ENCODE data around the gene PACC1.
A peak's percentile ranks its signal among the peaks of the same experiment; 100 is the strongest.

Gene PACC1

GRCh38 chr1:212442408-212442807, 27.7 kb upstream of the PACC1 start:
- no peak overlapping the region for H3K4me3 ChIP-seq (ENCODE audit: low read length)
- no peak for DNase-seq (ENCODE audit: low read depth, low spot score)

DNA sequence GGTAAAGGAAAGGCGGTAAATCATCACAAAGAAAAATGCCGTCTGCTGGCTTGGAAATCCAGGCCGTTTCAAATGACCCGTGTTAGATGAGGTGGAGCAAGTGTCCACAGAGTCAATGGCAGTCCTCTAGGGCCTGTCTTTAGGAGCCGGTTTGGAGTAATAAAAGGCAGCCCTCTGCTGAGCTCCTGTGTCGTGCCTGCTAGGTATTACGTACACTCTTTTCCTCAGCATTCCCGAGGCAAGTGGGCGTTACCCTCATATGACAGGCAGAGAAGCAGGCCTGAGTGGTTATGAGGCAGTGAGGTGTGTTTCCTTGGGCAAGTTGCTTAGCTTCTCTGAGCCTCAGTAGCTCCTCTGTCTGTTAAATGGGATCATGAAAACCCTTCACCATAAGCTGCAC, 25.7 kb upstream of the PACC1 start:
- DNase-seq (ENCODE audit: low read depth, low spot score): no peak
- H3K4me3 ChIP-seq (ENCODE audit: low read length): no peak overlapping the region

DNA sequence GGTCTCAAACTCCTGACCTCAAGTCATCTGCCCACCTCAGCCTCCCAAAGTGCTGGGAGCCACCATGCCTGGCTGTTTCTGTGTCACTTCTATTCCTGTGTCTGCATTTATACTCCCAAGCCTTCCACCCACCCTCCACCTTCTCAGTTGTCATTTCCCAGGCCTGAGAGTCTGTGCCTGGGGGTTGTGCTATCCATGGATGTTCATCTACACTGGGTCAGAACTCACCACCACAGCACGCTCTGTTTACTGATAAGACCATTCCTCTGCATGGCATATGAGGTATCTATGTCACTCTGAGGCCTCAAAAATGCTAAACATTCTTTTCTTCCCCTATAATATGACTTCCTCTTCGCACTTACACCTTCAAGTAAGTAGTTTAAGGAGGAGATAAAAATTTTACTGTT, 24.1 kb upstream of the PACC1 start:
- no peak for DNase-seq (ENCODE audit: low read depth, low spot score)
- no peak overlapping the region for H3K4me3 ChIP-seq (ENCODE audit: low read length)

DNA sequence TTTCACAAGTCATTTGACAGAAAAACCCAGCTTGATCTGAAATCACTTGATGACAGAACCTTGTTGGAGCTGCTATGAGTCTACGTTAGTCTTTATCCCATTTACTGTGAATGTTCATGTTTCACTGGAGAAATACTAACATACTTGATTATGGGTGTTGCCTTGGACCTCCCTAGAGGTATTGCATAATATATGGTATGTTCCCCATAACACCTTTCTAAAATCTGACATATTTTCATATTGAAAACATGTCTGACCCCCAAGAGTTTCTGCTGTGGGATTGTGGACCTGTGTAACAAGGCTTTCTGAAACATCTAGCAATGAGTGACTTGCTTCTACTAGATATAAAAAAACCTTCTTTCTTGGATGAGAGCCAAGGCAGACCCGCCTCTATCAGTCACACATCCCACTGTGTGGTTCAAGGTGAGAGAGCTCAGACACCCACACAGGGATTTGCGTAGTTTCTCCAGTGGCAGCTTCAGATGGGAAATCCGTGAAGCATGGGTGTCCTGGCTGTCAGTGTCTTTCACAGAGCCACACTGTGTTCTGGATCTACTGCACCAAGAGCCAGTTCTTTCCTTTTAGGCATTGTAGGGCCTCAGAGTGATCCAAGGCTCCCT, 22.6 kb upstream of the PACC1 start:
- no peak for DNase-seq (ENCODE audit: low read depth, low spot score)
- no peak overlapping the region for H3K4me3 ChIP-seq (ENCODE audit: low read length)

- H3K4me3 ChIP-seq (ENCODE audit: low read length): no peak overlapping the region
- DNase-seq (ENCODE audit: low read depth, low spot score): no peak
Measured at GRCh38 chr1:212434992-212435391, 20.3 kb upstream of the PACC1 start.

- DNase-seq (ENCODE audit: low read depth, low spot score): no peak
- H3K4me3 ChIP-seq (ENCODE audit: low read length): peak overlapping the region; percentile 74
Measured at GRCh38 chr1:212433577-212434462, 19.1 kb upstream of the PACC1 start.

DNA sequence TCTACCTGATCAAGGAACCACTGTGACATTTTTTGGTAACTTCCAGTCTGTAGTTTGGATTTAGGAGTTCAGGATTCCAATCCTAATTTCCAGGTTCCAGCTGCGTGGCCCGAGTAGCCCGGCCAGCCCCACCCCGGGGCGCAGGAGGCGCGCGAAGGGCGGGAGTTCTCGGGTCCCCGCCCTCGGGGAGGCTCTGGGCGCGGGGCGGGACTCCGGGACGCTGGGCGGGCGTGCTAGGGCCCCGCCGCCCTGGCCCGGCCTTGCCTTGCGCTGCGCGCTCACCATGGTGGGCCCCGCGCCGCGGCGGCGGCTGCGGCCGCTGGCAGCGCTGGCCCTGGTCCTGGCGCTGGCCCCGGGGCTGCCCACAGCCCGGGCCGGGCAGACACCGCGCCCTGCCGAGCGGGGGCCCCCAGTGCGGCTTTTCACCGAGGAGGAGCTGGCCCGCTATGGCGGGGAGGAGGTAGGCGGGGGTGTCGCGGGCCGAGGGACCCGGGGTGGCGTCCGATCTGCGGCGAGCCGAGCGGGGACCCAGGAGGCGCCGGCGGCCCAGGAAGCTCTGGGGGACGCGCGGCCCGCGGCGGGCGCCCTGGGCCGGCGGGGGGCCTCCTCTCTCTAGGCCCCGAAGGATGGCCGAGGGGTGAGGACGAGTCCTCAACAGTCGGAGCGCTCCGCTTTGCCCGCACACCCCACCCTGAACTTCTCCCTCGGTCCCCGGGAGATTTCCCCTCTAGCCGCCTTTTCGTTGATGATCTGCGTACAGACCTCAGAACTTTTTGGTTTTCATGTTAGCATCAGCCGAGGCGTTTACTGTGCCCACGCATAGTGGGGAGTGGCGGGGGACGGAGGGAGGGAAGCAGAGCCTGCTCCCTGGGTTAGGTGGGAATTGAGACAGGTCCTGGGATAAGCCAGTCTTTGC, 18.2 kb upstream of the PACC1 start, which contains the start of gene NENF:
Gene NENF, plus strand, starts transcription at position 260 of the 916 bp plus-strand sequence. Its CDS starts 24 bp downstream, at position 284.
- peak within 1 kb of the TSS; percentile 74 for H3K4me3 ChIP-seq (ENCODE audit: low read length)
- peak; percentile 46 for DNase-seq (ENCODE audit: low read depth, low spot score)

GRCh38 chr1:212432272-212432660, 17.6 kb upstream of the PACC1 start:
- DNase-seq (ENCODE audit: low read depth, low spot score): no peak

GRCh38 chr1:212431644-212432043, 17.0 kb upstream of the PACC1 start:
- no peak overlapping the region for H3K4me3 ChIP-seq (ENCODE audit: low read length)
- DNase-seq (ENCODE audit: low read depth, low spot score): no peak

More at GRCh38 chr1:212432272-212432660, 17.6 kb upstream of the PACC1 start:
- H3K4me3 ChIP-seq (ENCODE audit: low read length): peak overlapping the region; percentile 52

DNA sequence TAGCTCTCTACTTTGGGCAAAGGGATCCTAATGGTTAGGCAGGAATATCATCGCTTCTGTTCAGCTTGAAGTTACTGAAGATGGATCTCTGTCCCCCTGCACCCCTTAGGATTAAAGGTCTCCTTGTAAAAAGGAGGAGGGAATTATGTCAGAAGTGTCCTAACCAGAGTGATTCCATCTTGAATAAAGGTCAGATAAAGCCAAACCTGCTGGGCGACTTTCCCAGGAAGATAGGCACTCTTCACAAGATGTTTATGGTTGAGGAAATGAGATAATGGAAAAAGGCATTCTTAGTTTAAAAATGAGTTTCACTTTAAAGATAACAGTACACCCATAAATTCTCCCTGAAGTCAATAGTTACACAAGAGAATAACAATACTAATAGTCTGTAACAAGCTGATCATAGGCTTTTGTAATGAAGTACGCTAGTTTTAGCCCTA, 16.3 kb upstream of the PACC1 start:
- no peak for DNase-seq (ENCODE audit: low read depth, low spot score)
- no peak overlapping the region for H3K4me3 ChIP-seq (ENCODE audit: low read length)

GRCh38 chr1:212430416-212430815, 15.7 kb upstream of the PACC1 start:
- H3K4me3 ChIP-seq (ENCODE audit: low read length): no peak overlapping the region
- no peak for DNase-seq (ENCODE audit: low read depth, low spot score)

DNA sequence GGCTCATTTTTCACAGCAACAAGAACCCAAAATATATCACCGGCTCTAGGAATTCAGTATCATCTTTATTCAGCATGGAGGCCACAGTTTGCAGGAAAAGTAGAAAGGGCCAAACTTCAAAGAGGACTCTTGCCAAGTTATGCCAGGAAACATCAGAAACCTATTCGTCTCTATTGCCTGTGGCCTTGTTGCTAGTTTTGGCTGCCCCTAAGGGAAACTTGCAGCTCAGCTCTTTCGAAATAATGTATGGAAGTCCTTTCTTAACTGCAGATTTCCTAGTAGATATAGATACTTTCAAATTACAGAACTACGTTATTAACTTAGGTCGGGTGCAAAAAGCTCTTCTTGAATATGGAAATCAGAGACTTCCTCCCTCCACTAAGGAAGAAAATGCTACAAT, 13.8 kb upstream of the PACC1 start:
- no peak for DNase-seq (ENCODE audit: low read depth, low spot score)
- H3K4me3 ChIP-seq (ENCODE audit: low read length): no peak overlapping the region

GRCh38 chr1:212423879-212424278, 9.2 kb upstream of the PACC1 start:
- DNase-seq (ENCODE audit: low read depth, low spot score): no peak
- no peak overlapping the region for H3K4me3 ChIP-seq (ENCODE audit: low read length)

DNA sequence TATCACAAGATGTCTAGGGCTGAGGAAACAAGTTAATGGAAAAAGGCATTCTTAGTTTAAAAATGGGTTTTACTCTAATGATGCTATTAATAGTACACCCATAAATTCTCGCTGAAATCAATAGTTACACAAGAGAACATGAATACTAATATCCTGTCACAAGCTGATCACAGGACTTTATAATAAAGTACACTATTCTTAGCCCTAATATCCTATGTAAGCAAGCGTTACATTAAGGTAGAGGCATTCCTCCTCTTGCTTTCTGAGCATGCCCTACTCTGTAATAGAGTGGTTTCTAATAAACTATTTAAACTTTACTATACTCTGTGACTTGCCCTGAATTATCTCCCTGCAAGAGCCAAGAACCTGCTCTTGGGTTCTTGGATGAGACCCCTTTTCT, 6.5 kb upstream of the PACC1 start:
- DNase-seq (ENCODE audit: low read depth, low spot score): no peak
- H3K4me3 ChIP-seq (ENCODE audit: low read length): no peak overlapping the region

DNA sequence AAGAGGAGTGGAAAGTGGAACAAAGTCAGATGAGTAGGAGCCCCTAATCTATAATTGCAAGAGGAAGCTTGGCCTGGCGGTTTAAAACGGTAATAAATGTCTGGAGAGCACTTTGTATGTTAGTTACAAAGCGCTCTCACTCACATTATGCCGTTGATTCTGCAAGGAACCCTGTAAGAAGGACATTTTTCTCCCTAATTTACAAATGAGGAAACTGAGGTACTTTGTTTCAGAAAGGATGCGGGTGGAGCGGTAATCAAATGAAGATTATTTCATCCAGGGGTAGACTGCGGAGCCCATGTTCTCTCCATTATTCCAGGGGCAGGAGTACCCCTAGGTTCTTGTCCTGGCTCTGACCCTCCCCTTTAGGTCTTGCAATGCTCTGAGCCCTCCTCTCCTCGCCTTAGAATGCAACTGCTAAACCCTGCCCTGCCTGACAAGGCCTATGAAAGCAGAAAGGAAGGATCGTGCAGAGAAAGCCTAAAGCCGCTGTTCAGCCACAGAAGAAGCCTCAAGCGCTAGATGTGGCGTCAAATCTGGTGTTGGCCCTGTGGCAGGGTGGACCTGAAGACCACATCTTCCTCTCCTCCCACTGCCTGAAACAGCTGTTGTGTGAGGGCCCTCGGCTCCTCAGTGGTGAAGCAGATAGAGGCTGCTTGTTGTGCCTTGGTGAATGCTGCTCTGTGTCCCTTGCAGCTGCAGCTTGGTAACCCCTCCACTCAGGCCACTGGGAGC, 588 bp upstream of the PACC1 start:
- peak overlapping the region; percentile 79 for H3K4me3 ChIP-seq (ENCODE audit: low read length)
- DNase-seq (ENCODE audit: low read depth, low spot score): peak; percentile 55

- DNase-seq (ENCODE audit: low read depth, low spot score): no peak
- peak overlapping the region; percentile 79 for H3K4me3 ChIP-seq (ENCODE audit: low read length)
Measured at GRCh38 chr1:212413902-212414327, 771 bp downstream of the PACC1 start.

GRCh38 chr1:212412374-212412773, 2.3 kb downstream of the PACC1 start:
- no peak for DNase-seq (ENCODE audit: low read depth, low spot score)
- H3K4me3 ChIP-seq (ENCODE audit: low read length): no peak overlapping the region

- no peak overlapping the region for H3K4me3 ChIP-seq (ENCODE audit: low read length)
- DNase-seq (ENCODE audit: low read depth, low spot score): peak; percentile 50
Measured at GRCh38 chr1:212410231-212410820, 4.4 kb downstream of the PACC1 start.
